Amniotic stem cell (primary cell): ENCODE measurements around the gene USP51.
A peak's percentile ranks its signal among the peaks of the same experiment; 100 is the strongest.
"Not testable (repeated sequence)": the region's sequence is repeated elsewhere in the genome, so short reads cannot be mapped to it uniquely, and the experiment has no call there.

Source experiments
- DNase-seq: peaks from one replicate; lab custom pipeline; 2025; lab: John Stamatoyannopoulos, UW

The USP51 gene

DNA sequence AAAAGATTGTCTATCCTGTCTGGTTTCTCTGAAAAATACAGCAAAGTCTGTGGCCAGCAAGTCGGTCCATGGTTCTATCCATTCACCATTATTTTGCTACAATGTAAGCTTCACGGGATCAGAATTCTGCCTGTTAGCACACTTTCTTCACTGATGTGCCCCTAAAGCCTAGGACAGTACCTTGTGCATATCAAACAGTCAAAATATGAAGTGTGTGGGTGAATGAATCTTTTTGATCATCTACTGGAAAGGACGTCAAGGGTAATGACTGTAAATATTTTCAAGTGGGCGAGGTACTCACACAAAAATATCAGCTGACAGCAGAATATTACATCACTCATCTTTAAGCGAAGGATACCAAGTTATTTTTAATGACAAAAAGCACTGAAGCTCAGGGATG lies 24.5 kb downstream of the USP51 start:
- not testable (repeated sequence) for DNase-seq

DNA sequence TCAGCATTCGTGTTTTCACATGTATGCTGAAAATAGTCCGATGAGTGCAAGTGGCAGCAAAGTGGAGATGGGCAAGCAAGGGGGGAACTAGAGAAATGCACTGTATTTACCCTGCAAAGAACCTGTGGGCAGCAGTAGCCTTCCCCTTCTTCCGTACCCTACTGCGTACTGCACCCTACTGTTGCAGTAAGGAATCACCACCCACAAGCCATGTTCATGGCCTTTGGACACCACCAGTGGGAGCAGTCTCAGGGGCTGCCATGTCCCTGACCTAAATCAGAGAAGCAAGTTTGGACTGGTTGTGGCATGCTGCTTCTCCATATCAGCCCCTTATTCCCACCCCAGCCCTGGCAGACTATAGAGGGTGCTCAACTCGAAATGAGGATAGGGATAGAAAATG lies 25.6 kb downstream of the USP51 start:
- DNase-seq: not testable (repeated sequence)

DNA sequence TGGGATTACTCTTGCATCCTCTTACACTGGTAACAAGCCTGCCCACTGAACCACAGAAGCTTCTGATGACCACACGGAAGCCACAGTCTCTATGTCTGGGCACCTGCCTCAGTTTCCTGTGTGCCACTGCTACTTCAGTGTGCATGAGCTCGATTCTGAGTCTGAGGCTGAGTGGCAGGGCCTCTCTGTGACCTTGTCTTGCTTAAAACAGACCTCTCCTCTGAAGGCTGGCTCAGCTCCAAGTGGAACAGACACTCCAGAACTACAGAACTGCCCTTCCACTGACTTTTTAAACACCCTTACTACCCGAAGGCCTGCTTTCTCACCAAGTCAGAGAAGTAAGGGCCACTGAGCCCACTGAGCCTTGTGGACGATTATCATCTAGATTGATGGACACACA lies 29.7 kb downstream of the USP51 start:
- DNase-seq: not testable (repeated sequence)

DNA sequence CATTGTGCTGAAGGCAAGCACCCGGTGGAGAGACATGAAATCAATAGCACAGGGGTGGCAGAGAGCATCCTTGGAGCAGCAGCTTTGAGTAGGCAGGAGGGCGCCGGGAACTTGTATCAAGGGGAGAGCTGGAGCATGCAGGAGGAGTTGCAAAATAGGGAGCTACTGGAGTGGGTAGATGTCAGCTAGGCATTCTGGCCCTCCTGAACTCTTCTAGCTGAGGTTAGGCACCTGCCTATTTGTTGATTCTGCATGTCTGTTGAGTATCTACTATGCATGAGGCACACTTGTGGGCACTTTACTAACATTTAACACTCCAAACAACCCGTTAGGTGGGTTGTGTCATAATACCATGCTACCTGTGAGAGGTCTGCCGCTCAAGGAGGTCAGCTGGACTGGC lies 30.2 kb downstream of the USP51 start:
- DNase-seq: not testable (repeated sequence)

DNA sequence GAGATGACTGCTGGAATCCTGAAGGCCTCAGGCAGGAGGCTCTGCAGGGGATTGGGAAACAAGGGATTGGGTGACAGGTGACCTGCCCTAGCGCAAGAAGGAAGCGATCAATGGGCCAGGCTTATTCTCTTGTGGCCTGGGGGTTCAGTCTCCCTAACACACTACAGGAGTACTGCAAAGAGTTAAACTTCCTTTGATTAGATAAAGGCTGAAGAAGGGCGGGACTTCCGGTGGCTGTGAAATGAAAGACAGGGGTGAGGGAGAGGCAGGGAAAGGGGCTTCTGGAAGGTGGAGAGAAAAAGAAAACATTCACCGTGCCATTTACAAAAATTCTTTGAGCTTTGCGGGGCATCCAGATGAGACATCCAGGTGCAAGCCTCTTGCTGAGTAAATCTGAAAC lies 33.9 kb downstream of the USP51 start:
- not testable (repeated sequence) for DNase-seq

DNA sequence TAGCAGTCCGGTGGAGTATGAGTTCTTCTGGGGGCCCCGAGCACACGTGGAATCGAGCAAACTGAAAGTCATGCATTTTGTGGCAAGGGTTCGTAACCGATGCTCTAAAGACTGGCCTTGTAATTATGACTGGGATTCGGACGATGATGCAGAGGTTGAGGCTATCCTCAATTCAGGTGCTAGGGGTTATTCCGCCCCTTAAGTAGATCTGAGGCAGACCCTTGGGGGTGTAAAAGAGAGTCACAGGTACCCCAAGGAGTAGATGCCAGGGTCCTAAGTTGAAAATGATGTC lies 36.9 kb downstream of the USP51 start:
- no peak for DNase-seq

DNA sequence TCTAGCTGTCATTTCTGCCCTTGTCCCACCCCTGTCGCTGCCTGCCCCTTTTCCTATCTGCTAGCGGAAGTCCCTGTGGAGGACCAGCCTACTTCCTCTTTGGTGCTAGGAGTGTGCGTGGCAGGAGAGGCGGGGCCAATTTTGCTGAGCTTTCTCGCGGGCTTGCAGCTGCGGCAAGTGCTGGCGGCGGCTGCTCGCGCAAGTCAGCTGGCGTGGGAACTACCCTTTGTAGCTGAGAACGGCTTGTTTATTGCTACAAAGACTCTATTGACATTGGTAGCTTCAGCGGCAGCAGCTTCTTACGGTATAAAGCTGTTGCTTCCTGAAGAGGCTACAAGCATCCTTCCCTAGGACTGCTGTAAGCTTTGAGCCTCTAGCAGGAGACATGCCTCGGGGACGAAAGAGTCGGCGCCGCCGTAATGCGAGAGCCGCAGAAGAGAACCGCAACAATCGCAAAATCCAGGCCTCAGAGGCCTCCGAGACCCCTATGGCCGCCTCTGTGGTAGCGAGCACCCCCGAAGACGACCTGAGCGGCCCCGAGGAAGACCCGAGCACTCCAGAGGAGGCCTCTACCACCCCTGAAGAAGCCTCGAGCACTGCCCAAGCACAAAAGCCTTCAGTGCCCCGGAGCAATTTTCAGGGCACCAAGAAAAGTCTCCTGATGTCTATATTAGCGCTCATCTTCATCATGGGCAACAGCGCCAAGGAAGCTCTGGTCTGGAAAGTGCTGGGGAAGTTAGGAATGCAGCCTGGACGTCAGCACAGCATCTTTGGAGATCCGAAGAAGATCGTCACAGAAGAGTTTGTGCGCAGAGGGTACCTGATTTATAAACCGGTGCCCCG lies 37.4 kb downstream of the USP51 start, which contains the start of gene MAGEH1:
Gene MAGEH1, plus strand, starts transcription at position 138 of the 843 bp plus-strand sequence. Its CDS starts 248 bp downstream, at position 386.
- peak; percentile 1 for DNase-seq

DNA sequence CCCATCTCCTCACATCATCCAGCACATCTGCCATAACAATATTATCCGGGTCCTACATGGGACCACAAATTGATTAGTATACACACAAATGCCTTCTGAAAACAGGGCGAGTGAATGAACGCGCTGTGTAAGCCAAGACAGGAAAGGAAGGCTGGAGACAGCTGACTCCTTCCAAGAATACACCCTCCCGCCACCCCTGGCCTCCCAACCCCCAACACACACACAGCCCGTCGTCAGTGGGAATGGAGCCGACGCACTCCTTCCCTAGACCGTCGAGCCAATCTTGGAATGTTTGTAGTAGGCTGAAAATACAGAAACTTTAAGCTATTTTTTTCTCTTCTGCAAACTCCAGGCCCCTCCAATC lies 38.0 kb downstream of the USP51 start:
- DNase-seq: no peak

DNA sequence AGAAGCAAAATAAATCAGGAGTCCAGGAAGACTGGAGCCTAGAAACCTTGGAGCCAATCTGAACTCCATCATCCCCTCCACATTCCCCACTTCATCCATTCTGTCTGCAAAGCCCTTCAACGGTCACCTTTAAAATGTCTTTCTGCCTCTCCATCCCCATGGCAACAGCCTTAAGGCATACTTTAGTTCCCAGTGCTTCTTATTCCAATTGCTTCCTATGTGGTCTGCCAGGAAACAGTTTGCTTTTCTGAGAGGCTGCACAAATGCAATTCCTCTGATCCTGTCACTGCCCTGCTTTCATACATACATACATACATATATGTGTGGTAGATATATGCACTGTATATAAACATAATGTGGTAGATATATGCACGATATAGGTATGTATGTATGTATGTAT lies 38.5 kb downstream of the USP51 start:
- no peak for DNase-seq

DNA sequence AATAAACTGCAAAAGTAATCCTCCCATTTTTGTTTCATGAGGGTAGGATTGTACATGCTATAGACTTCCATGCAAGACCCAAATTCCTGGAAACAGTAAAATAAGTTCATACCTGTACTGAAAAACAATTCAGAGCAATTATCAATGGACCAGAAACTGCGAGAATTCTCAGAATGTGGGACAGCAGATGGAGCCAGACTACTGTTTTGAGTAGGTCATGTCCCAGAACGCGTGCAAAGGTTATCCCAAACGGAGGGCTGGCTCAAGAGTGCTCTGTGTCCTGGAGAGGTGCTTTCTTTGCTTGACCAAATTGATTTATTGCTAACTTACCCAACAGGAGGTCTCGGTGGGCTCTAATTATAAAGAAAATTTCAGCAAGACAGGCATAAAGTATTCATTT lies 39.4 kb downstream of the USP51 start:
- DNase-seq: no peak

DNA sequence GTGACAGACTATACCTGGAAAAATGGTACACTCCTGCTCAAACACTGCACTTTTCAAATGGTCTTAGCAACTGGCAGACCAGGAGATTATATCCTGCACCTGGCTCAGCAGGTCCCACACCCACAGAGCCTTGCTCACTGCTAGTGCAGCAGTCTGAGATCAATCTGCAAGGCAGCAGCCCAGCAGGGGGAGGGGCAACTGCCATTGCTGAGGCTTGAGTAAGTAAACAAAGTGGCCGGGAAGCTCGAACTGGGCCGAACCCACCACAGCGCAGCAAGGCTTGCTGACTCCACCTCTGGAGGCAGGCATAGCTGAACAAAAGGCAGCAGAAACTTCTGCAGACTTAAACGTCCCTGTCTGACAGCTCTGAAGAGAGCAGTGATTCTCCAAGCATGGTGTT lies 46.2 kb downstream of the USP51 start:
- DNase-seq: not testable (repeated sequence)
